Ovary (tissue), 9 donors: ENCODE measurements around the gene CDK5RAP2. TPM values are rescaled to one million over a fixed set of nuclear protein-coding genes. Genes with fewer than 3 reads are reported as not detected.

Experiments used
- DNase-seq, 5 donors: peaks; one replicate each; pipeline ENCODE4 v3.0.0-alpha.2; 2019 to 2020
- H3K27ac ChIP-seq, 2 donors: fragments of 200-600 bp; one replicate each; pipeline versions ENCODE4 v1.5.1 to v1.8.0; 2019 to 2022
- H3K27me3 ChIP-seq: fragments of 200-600 bp; one replicate; pipeline ENCODE4 v1.8.0; 2022
- H3K36me3 ChIP-seq: fragments of 200-600 bp; sonication (generic); one replicate; pipeline ENCODE4 v1.5.1; 2019
- H3K4me1 ChIP-seq: one replicate; pipeline ENCODE4 v1.8.1; 2013; ENCODE audit warnings: mild to moderate bottlenecking, moderate library complexity; ENCODE audit not compliant: insufficient read depth
- H3K4me3 ChIP-seq: fragments of 200-600 bp; sonication (generic); one replicate; pipeline ENCODE4 v1.5.1; 2017
- H3K9me3 ChIP-seq, 2 donors: fragments of 200-600 bp in 1 of 2; sonication (generic) in 1 of 2; one replicate each; pipeline versions ENCODE4 v1.5.1 to v1.8.1; 2013 to 2019; ENCODE audit warnings: mild to moderate bottlenecking in 1 of 2, moderate library complexity in 1 of 2
- CTCF ChIP-seq, 3 donors: fragments of 450-650 bp in 2 of 3; fragments of 200-600 bp in 1 of 3; IDR thresholded peaks; one replicate each; pipeline versions ENCODE4 v1.5.1 to v1.8.0; 2016 to 2022; ENCODE audit warnings: antibody characterized with exemption in 3 of 3, mild to moderate bottlenecking in 1 of 3
- EP300 ChIP-seq: sonication (generic); formaldehyde crosslinking; IDR thresholded peaks from one replicate; pipeline ENCODE4 v1.6.1; 2017; ENCODE audit warnings: antibody characterized with exemption
- POLR2A ChIP-seq: fragments of 450-650 bp; IDR thresholded peaks from one replicate; pipeline ENCODE4 v1.6.1; 2017; ENCODE audit warnings: antibody characterized with exemption, mild to moderate bottlenecking, moderate library complexity
- WGBS, 3 donors: extraction: QIAGEN DNeasy Blood & Tissue Kit in 1 of 3; methylation state at CpG; one replicate each; pipeline versions ENCODE4 v1.1.5 to v1.1.7; 2013 to 2017; 5-methylcytosine and 5-hydroxymethylcytosine counted together
- intact Hi-C, 4 donors: fragments of 100-400 bp; cut with DNase I; formaldehyde crosslinking; loops; one replicate each; pipeline versions ENCODE4 v1.11.0 to v1.15.1; 2022 to 2023
- polyA plus RNA-seq, 2 donors: library from polyadenylated mRNA; stranded (reverse); fragments of 200-250 nt in 1 of 2; fragments of 350-450 nt in 1 of 2; fragmentation: Illumina TruSeq in 1 of 2; extraction: RNeasy Lipid Tissue Mini Kit (QIAGEN cat#74804) in 1 of 2; gene quantifications; one replicate each; pipeline ENCODE4 v1.2.3, GENCODE V29; 2013 to 2014
- total RNA-seq, 7 donors: library from RNA; depleted of rRNA in 2 of 7; stranded (reverse); fragments of >200 nt in 2 of 7; fragmentation: NEBNext Ultra II Directional in 3 of 7; extraction: Animal tissue kit (Norgen Biotek cat#: 25700) in 3 of 7; gene quantifications; one replicate each; pipeline versions ENCODE4 v1.1.0 to v1.2.4, GENCODE V29; 2016 to 2023
- donor health status: DM: no; HTN: no; CAD: no; lungs with moderate emphysema.
- donor health status: DM: no; HTN: no; CAD: no.
- donor health status: Bipolar disorder and iron deficiency.
- donor health status: DM: yes; HTN: yes; CAD: no.
- donor health status: DM: no; HTN: no; CAD: no.
- donor health status: DM: yes; HTN: yes; CAD: no.

The CDK5RAP2 gene
- total and polyA plus RNA-seq, 9 donors = 30.8 to 61.1 (median 44.7) TPM

DNA sequence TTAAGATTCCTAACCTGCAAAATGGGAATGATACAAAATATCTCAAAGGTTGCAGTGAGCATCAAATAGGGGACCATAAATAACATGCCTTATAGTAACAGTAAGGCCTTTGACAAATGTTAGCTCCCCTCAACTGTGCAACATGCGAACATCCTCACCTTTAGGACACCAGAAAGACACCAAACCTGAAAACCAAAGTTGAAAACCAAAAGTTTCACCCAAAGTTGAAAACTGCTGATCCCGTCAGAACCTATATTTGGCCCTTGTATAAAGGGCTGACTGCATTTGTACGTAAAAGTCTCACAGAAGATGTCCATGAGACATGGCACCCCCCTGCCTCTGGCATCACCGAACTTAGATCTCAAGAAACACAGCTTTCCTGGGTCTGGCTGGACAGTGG, 12.1 kb downstream of the CDK5RAP2 start:
- DNase-seq = no peak
- TF ChIP-seq CTCF (IDR thresholded peaks at IDR 0.05) = no peak
- no peak for TF ChIP-seq EP300
- no peak for TF ChIP-seq POLR2A
- Histone ChIP-seq H3K27me3 (no peaks in the 10 kb centered on the region), H3K9me3 (no peaks in the 10 kb centered on the region), H3K27ac (no peak overlapping the region), H3K36me3 (no peaks in the 10 kb centered on the region), H3K4me3 (no peak overlapping the region), H3K4me1 (peaks cover 11% of the 10 kb centered on the region)
- 95 to 99% (median 98%) methylated on average over 4 of the region's 4 CpGs for WGBS, 3 donors
- intact Hi-C loops = no loop called here

- Histone ChIP-seq H3K36me3 (no peaks in the 10 kb centered on the region), H3K27ac (no peak overlapping the region), H3K4me1 (peaks cover 11% of the 10 kb centered on the region), H3K9me3 (no peaks in the 10 kb centered on the region), H3K4me3 (no peak overlapping the region), H3K27me3 (no peaks in the 10 kb centered on the region)
- 87 to 91% (median 91%) methylated on average over 3 of the region's 3 CpGs for WGBS, 3 donors
- intact Hi-C loops = no loop called here
- TF ChIP-seq EP300 = no peak
- TF ChIP-seq CTCF (IDR thresholded peaks at IDR 0.05) = no peak
- TF ChIP-seq POLR2A = no peak
- DNase-seq = no peak
Observed at GRCh38 chr9:120567081-120567480, 12.9 kb downstream of the CDK5RAP2 start.

- no peak for DNase-seq
- TF ChIP-seq EP300 (no peak), CTCF (IDR thresholded peaks at IDR 0.05) (no peak), POLR2A (no peak)
- Histone ChIP-seq H3K27me3 (no peaks in the 10 kb centered on the region), H3K27ac (no peak overlapping the region), H3K4me3 (no peak overlapping the region), H3K9me3 (no peaks in the 10 kb centered on the region), H3K36me3 (no peaks in the 10 kb centered on the region), H3K4me1 (peaks cover 14% of the 10 kb centered on the region)
- 97 to 99% (median 98%) methylated on average over 3 of the region's 3 CpGs for WGBS, 3 donors
- intact Hi-C loops = no loop called here
Observed at GRCh38 chr9:120564589-120564988, 15.4 kb downstream of the CDK5RAP2 start.

DNA sequence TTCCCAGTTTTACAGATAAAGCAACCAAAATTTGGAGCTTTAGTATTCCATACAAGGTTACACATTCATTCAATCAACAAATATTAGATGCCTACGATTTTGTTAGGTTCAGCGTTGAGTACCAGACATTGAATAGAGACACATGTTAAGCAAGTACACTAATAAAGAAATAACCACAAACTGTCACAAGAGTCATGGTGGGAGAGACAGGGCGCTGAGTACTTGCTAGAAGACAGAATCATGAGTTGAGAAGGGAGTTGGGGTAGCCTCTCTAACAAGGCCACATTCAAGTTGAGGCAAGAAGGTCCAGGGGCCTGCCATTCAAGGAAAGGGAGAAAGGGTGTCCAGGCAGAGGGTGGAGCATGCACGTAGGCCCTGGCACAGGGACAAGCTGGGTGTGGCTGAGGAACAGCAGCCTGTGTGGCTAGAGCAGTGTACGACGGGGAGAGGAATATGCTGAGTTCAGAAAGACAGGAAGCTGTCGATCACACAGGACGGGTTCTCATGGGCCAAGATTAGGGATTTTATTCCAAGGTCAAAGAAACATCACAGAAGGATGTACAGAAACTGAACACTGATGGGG, 17.0 kb downstream of the CDK5RAP2 start:
- DNase-seq = peak in 2 of 5 donors; percentile 32 to 54
- WGBS, 3 donors = 55 to 59% (median 57%) methylated on average over 8 of the region's 8 CpGs
- no peaks in the 10 kb centered on the region for H3K36me3 ChIP-seq

More for the DNA sequence above, 17.0 kb downstream of the CDK5RAP2 start:
- Histone ChIP-seq H3K27ac (no peak overlapping the region), H3K4me3 (no peak overlapping the region), H3K4me1 (peaks cover 20% of the 10 kb centered on the region), H3K9me3 (no peaks in the 10 kb centered on the region), H3K27me3 (no peaks in the 10 kb centered on the region)
- intact Hi-C loops = no loop called here
- no peak for TF ChIP-seq EP300
- TF ChIP-seq POLR2A = no peak
- no peak for TF ChIP-seq CTCF (IDR thresholded peaks at IDR 0.05)
